GM18502 (cell line): ENCODE results near the gene WDR76.

Source experiments
- ATAC-seq: cut with Tn5 transposase; IDR thresholded peaks from one replicate; pipeline ENCODE4 v1.9.1; 2021; ENCODE audit warnings: mild to moderate bottlenecking; ENCODE audit not compliant: unreplicated experiment, poor library complexity

WDR76 gene

DNA sequence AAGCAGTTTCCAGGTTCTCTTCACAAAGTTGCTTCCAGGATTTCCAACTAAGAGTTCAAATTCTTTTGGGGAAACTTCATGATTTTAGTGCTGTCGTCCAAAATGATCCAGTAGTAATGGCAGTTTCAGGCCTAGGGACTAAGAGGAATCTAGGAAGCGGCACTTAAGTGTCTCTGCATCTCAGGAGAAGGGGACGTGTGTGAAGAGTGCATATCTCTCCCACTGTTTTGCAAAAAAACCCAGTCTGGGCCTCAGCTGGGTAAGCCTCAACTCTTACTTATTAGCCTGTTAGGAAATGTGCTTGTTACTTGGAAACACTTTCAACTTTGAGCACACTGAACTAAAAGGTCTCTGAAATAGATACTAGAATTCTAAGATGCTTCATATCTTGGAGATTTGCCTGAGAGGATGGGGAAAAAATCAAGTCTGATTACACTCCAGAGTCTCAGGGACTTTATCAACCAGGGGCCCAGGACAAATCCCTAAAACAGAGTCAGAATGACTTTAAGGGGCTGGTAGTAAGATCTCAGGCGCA lies 81.8 kb downstream of the WDR76 start:
- ATAC-seq = no peak

DNA sequence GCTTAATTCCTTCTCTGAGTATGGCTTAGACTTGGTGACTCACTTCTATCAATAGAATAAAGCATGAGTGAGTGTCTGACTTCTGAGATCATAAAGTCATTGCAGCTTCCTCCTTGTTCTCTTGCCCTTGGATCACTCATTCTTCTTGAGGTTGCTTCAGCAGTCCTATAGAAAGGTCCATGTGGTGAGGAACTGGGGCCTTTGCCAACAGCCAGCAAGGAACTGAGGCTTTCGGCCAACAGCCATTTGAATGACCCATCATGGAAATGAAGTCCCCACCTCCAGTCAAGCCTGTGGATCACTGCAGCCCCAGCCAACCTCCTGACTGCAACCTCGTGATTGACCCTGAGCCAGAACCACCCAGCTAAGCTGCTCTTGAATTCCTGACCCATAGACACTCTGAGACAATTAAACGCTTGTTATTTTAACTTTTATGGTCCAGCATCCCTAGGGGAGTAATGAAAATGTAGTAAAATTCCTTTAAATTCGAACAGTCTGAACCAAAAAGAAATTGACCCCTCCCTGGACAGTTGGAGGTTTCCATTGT lies 84.5 kb downstream of the WDR76 start:
- no peak for ATAC-seq

DNA sequence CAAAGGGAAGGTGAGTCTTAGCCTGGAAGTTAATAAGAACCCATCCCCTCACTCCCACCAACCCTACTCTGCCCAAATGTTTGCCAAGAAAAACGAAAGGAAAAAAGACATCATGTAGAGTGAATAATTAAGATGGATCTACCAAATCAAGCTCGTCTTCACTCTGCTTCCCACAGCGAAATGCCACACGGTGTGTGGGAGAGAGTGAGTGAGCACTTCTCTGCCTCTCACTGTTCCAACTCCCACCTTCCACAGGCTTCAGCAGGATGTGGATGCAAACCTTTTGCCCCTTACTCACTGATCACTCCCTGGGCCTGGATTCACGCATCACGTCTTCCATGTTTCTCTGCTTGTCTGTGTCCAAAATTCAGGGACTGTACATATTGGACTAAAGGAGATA lies 85.4 kb downstream of the WDR76 start:
- ATAC-seq = no peak

DNA sequence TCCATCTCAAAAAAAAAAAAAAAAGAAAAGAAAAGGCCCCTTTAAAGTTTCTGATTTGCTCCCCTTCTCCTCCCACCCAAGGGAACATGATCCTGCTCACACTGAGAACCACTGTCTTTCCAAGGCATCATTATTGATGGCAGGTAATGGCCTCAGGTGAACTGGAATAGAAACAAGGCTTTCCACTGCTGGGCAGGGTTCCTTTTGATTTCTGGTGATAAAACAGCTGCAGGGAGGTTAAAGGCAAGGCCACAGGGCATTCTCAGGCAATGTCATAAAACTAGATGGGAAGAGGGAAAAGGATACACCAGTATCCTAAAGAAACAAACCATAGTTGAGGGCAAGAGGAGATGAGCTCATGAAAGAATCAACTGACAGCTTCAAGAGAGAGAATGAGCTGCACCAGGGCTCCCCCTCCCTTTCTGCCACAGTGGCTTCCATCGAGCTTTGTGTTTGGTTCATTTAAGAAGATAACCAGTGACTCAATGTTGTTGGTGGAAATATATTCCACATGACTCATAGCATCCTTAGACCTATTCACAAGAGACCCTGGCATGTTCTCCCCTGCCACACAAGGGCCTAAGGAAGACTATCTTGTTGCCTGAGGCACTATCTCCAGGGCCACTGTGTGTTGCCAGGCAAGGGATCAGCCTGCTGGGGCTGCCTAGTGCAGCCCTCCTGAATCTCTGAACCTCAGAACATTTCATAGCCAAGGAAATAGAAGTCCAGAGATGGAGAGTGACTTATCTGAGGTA lies 86.4 kb downstream of the WDR76 start:
- ATAC-seq = no peak

DNA sequence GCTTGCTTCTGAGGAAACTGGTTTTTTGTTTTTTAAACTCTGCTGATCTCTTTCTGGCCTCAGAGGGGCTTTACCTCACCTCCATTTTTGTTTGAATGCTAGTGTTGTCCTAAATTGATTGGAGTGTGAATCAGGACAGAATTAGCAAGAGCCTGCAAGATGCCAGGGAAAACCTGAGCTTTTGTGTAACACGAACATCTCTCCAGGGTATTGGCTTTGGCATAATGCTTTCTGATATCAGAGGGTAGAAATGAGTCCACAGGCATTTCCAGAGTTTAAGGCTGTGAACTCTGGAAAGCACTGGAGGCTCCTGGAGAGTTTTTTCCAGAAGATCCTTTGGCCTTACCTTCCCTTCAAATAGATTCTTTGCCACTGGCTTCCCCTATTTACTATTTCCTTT lies 87.1 kb downstream of the WDR76 start:
- ATAC-seq = no peak

DNA sequence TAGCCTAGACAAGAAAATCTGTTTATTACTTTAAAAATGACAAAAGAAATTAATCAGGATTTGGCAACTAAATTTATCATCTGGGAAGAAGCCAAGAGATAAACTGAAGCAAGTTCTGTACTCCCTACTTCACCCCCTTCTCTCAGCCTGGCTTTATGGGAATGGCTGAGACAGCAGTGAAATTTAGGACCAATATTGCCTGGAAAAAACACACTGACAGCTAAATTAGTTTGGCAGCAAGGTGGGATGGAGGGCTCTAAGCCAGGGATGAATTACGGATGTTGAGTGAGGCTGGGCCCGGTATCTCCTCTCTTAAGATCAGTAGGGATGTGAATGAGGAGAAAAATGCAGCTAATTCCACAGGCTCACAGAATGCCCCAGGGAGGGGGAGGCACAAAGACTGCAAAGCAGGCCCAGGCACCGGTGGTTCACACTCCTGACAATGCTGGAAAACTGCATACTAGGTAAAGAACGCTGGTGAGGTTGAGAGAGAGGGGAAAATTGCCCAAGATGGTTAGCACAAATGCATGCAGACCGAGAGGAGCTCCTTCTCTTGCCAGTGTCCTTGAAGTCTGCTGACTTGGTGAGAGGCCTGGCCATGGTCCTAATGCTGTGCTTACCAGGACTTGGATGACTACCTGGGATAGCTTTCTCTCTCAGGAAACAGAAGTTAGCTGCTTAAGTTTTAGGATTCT lies 89.0 kb downstream of the WDR76 start:
- no peak for ATAC-seq

DNA sequence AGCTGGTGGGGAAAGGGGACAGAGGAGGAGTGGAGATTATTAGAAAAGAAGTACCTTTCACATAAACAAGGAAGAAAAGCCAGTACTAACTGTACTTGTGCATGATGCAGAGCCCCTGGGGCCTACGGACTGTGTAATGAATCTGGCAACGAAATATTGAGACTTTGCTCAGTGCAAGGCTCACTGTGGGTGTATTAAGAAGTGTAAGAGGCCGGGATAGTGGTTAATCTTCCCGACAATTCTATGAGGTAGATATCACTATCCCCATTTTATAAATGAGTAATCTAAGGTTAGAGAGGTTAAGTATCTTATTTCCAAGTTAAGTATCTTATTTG lies 89.5 kb downstream of the WDR76 start:
- ATAC-seq = no peak
